Neural cell (in vitro differentiated cells): ENCODE measurements around the gene HSPBAP1.

Experiments used
- CTCF ChIP-seq: fragments of 450-650 bp; IDR thresholded peaks from 2 replicates; pipeline ENCODE4 v1.5.1; 2014; ENCODE audit warnings: antibody characterized with exemption, mild to moderate bottlenecking, moderate library complexity; ENCODE audit not compliant: poor library complexity, severe bottlenecking
- RAD21 ChIP-seq: fragments of 450-650 bp; conservative IDR thresholded peaks from 2 replicates; pipeline ENCODE4 v1.6.1; 2014; ENCODE audit warnings: antibody characterized with exemption, mild to moderate bottlenecking, moderate library complexity

GRCh38 chr3:122695927-122696561 lies 97.6 kb downstream of the HSPBAP1 start:
- no peak for TF ChIP-seq RAD21
- TF ChIP-seq CTCF = no peak
